NCI-H2107 treated with DMSO at 0.1 percent for 48 hours (cell line): Measurements from ENCODE around the gene MAGEA8.
"Not testable (repeated sequence)": the region's sequence is repeated elsewhere in the genome, so short reads cannot be mapped to it uniquely, and the experiment has no call there.

Experiments
- DNase-seq: peaks from one replicate; lab custom pipeline; 2025; ENCODE audit not compliant: unreplicated experiment; lab: John Stamatoyannopoulos, UW

Gene MAGEA8

DNA sequence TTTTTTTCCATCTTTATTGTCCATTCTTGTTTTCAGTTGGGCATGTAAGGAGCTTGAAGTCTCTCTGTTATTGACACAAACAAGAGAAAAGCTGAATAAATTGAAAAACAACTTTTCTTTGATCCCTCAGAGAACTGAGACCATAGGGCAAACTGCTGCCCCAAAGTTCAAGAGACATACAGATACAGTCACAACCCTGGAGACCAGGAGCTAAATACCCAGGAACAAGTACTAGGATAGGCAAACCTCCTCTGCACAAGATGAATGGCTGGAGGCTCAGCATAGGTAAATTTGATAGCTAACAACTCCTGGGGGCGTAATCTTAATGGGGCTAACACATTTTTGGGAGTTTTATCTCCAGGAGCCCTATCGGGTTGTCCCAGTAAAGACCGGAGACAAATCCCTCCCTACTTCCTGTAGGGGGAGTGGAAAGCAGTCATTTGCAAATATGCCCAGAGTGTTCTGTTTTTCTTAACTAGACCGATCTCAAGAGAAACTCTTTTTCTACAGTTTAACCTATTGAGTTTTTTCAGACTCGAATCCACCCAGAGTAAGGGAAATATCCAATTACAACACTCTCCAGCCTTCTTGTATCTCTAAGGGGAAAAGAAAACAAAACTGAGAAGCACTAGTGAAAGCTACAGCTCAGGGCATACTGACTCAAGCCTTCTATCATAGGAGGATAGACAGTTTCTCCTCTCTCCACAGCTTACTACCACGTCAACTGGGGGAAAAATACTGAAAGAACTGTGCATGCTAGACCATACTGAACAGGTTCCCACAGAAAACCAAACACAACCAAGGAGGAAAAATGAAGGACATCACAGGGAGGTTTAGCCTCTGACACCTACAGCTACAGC, 23.1 kb downstream of the MAGEA8 start:
- DNase-seq: no peak

DNA sequence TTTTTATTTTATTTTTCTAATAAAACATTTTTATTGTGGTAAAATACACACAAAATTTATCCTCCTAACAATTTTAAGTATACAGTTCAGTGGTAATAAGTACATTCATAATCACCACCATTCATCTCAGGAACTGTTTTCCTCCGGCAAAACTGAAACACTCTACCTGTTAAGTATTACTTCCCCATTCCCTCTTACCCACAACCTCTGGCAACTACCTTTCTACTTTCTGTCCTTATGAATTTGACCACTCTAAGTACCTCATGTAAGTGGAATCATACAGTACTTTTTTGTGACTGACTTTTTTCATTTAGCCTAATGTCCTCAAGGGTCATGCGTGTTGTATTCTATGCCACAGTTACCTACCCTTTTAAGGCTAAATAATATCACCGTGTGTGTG, 27.3 kb downstream of the MAGEA8 start:
- DNase-seq: no peak

DNA sequence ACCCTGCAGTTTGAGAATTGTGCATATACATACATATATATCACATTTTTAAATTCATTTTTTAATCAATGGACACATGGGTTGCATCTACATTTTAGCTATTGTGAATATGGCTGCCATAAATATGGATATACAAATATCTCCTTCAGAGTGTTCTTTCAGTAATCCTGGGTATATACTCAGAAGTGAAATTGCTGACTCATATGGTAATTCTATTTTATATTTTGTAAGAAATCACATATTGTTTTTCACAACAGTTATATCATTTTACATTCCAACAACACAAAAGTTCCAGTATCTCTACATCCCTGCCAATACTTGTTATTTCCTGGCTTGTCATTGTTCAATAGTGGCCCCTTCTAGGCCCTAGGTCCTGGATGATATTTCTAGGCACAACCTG, 27.7 kb downstream of the MAGEA8 start:
- no peak for DNase-seq

DNA sequence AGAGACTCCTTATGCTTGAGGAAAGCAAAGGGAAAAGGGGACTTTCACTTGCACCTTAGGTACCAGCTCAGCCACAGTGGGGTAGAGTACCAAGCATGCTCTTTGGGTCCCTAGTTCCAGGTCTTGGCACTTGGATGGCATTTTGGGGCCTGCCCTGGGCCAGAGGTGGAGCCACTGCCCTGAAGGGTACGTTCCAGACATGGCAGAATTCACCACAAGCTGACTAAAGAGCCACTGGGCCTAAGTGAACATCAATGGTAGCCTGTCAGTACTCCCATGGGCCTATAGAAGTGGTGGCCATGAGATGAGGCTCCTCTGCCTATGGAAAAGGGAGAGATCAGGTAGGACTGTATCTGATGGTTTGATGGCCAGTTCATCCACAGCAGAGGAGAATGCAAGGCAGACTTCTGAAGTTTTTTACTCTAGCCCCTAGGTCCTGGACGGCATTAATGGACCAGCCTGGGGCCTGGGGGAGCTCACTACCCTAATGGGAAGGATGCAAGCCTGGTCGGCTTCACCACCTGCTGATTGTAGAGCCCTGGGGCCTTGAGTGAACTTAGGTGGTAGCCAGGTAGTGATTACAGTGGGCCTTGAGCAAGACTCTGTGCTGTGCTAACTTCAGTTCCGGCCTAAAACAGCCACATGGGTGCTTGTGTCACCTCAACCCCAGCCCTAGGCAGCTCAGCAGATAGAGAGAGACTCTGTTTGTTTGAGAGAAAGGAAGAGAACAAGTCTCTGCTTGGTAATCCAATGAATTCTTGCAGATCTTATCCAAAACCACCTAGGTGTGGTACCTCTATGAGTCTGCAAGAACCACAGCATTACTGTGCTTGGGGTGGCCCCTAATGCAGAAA, 28.6 kb downstream of the MAGEA8 start:
- no peak for DNase-seq

DNA sequence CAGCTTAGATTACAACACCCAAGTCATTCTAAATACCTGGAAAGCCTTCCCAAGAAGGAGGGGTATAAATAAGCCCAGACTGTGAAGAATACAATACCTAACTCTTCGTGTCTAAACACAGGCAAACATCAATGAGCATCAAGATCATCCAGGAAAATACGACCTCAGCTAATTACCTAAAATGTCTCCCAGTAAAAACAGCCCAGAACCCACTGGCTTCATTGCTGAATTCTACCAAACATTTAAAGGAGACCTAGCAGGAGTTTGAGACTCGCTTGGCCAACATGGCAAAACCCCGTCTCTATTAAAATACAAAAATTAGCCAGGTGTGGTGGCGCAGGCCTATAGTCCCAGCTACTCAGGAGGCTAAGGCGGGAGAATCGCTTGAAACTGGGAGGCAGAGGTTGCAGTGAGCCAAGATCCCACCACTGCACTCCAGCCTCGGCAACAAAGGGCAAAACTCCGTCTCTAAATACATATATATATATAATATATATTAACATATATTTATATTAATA, 29.3 kb downstream of the MAGEA8 start:
- DNase-seq: no peak

DNA sequence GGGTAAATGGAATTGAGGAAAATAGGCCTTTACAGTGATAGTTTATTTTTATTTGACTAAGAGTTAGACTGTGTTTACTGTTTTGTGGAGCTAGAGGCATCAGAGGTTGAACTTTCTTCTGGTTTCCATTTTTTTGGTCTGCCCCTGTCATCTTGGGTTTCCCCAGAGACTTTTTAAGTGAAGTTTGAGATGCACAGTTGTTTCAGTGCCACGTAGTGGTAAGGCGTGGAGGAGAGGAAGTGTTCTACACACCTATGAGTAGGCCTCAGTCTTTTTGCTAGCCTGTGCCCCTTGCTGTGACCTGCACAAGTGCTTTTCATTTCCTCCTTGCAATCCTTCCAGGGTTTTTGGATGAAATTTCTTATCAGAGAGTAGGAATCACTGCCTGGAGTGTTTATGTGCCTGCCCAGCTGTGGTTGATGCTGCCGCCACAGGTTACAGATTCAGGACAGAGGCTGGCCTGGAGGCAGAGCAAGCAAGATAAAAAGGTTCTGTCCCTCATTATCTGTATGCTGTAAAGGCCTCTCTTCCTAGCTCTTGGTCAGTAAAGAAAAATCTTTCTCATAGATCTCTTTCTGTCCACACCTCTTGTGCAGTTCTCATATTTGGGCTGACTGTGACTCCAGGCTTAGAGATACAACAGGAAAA, 35.9 kb downstream of the MAGEA8 start:
- no peak for DNase-seq

DNA sequence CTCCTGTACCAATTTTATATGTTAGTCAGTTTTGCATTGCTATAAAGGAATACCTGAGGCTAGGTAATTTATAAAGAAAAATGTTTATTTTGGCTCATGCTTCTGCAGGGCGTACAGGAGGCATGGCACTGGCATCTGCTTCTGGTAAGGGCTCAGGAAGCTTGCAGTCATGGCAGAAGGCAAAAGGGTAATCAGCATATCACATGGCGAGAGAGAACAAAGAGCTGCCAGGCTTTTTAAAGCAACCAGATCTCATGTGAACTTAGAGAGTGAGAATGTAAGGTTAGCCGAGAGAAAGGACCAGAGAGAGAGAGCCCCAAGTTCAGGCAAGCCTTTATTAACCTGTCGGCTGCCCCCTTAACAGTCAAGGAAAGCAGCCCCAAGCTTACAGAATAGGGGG, 42.9 kb downstream of the MAGEA8 start:
- DNase-seq: not testable (repeated sequence)

DNA sequence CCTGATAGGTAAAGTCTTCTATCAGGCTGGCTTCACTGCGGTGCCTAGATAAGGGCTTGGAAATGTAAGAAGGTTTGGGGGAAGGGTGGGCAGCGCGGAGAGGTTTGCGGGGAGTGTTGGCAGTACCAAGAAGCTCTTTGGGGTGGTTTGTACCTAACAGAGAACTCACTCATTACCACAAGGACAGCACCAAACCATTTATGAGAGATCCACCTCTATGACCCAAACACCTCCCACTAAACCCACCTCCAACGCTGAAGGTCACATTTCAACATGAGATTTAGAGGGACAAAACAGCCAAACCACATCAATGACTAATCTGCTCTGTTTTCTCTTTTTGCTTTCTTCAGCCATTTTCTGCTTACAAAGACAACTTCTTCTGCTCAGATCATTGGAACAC, 43.5 kb downstream of the MAGEA8 start:
- DNase-seq: not testable (repeated sequence)

DNA sequence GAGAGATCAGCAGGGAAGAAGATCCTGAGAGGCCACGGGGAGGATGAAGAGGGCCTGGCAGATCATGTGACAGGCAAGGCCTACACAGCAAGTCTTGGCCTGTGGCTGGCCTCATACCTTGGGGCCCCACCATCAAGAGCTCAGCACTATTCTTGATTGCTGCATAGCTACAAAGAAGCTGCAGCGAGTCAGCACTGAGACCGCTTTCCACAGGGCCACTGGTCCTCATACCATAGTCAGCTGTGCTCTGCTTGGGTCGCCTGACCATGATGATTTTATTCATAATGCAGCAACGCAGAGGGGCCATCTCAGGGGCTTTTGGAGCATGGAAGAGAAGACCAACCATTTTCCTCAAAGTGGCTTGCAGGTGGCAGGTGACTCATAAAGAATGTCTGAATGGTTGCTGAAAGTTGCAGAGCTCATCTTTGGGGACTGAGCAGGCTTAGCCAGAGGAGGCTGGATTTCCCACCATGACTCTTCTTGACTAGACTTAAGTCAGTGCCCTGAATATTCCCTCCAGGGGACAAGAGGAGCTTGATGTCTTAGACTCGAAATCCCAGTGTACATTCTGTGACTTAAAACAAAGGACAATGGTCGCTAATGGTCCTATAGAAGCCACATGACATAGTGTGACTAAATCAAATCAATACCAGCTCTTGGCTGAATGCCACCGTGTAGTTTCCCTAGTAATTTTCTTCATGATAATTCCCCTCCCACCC, 46.4 kb downstream of the MAGEA8 start:
- not testable (repeated sequence) for DNase-seq

DNA sequence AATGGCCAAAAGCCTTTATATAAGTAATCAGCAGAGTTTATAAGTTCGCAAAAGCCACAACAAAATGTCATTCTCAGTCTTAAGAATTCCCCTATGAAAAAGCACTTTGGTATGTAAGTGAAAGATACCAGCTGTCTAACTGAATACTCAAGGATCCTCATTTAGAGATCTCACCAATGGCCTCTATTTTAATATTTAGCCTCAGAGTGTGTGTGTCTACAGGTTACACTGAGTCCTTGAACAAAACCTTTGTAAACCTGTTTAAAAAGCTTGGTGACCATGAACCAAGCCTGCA, 46.9 kb downstream of the MAGEA8 start:
- DNase-seq: not testable (repeated sequence)

DNA sequence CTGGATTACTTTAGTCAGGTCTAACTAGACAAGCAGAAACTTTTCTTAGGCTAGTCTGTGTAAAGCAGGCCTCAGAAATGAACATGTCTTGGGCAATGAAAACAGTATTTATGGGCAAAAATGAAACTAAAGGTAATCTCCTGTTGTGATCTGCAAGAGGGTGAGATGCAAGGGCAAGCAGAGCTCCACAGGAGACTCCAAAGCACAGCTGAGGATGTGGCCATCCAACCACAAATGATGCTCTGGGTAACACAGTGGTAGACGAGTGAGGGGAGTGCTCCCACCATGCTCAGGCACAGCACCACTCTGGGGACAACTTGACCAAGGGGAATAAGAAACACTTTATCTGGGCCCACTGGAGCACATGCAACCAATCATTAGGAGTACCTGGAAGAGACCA, 47.7 kb downstream of the MAGEA8 start:
- not testable (repeated sequence) for DNase-seq

DNA sequence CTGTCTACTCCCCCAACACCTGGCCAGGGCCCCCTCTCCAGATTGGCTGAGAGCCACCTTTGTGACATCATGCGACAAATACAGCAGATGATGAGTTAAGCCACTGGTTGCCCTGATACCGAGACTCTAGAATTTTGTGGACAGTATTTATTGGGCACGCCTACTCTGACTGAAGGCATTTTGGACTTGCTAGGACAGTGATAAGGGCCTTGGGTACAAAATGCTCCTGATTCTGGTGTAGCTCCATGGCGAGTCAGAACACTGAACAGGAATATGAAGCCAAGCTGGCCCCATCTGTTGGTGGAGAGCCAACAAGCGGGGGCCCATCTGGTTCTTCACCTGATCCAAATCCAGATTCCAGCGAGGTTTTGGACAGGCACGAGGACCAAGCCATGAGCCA, 48.4 kb downstream of the MAGEA8 start, which contains the start of gene HSFX4:
TSS of gene HSFX4 (plus strand) at position 174 of the 400 bp plus-strand sequence. CDS start at position 246, 72 bp downstream.
- not testable (repeated sequence) for DNase-seq

DNA sequence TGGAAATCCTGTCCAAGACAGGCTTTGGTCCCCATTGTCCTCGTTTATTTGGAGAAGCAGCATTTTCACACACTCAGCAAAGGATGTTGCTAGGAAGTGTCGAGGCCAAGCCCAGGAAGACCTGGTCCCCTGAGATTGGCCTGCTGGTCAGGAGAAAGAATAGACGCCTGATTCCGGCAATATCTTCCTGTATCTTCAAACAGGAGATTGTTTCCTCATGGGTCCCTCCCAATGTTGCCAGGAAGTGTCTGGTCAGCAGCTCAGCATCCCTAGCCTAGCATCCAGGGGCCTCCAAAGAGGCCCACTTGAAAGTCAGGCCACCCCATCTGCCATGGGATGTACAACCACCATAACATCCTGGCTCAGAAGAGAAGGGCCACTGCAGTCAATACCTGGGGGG, 50.4 kb downstream of the MAGEA8 start:
- DNase-seq: not testable (repeated sequence)

DNA sequence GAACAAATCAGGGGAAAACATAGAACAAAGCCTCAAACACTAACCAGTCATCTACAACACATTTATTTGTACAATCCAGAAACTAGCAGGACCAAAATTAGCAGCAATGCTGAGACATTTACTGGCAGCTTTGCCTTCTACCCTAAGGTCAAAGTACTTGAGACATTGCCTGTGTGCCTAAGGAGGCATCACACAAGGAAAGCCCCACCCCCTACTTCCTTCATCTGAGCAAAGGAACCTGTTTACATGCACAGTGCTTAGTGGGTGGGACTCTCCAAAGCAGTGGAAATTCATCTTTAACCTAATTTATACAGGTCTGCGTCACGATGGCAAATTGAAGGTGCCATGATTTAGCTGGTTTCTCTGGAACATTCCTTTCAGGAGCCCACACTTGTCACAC, 51.2 kb downstream of the MAGEA8 start:
- not testable (repeated sequence) for DNase-seq

DNA sequence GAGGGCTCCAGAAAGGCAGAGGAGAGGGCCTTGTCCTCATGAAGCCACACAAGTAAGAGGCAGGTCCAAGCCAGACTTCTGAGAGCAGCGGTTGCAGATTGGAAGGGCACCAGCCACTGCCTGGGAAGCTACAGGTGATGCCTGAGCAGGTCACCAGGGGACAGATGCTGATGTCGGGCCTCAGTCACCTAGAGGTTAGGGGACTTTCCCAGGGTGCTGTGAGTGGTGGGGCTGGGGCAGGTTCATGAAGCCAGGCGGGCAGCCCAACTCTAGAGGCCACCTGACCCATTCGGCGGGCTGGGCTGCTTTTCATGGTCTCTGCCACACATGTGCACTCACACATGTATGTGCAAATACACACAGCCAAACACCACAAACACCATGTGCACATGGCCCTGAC, 52.0 kb downstream of the MAGEA8 start:
- DNase-seq: not testable (repeated sequence)

DNA sequence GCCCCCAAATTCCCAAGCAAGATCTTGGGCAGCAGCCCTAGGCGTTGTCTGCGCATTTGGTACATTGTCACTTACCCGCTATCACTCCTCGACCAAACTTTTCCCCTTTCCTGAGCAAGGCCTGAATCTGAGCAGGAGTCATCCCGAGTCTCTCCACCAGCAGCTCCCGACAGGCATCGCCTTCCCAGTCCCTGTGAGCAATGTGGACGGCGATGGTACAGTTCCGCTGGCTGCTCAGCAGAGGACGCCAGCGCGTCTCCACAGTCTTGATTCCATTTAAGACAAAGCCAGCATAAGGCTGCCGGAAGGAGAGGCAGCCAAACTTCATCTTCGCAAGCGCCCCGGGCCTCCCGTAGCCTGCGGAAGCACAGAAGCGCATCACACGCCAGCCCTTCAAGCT, 52.6 kb downstream of the MAGEA8 start:
- DNase-seq: not testable (repeated sequence)
